ENCODE data around the gene DZANK1. TPM values are rescaled to one million over a fixed set of nuclear protein-coding genes. Genes with fewer than 3 reads are reported as not detected.

Gene DZANK1
- total RNA-seq, 4 donors from 2014 or later: 0.92 to 5.2 (median 1.1) TPM

DNA sequence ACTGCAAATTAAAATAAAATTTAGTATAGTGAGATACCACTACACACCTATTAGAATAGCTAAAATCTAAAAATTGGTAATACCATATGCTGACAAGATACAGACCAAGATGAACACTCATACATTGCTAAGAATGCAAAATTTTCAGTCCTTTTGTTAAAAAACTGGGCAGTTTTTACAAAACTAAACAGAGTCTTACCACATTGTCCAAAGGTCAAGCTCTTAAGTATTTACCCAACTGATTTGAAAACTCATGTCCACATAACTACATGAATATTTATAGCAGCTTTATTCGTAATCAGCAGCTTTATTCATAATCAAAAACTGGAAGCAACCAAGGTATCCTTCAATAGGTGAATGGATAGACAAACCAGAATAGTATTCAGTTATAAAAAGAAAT, 10.4 kb upstream of the DZANK1 start:
- Histone ChIP-seq H3K27ac (no peak overlapping the region), H3K36me3 (peaks cover 6 to 96% (median 17%) of the 10 kb centered on the region in 3 donors), H3K27me3 (no peaks in the 10 kb centered on the region), H3K9me3 (no peaks in the 10 kb centered on the region), H3K4me3 (no peak overlapping the region), H3K4me1 (no peaks in the 10 kb centered on the region)
- intact Hi-C loops (cut with DNase I): no loop called here
- TF ChIP-seq CTCF (IDR thresholded peaks at IDR 0.05): no peak
- TF ChIP-seq POLR2A (IDR thresholded peaks at IDR 0.05): no peak
- 96 to 100% methylated on average over 1 of the region's 1 CpG for WGBS, 2 donors
- no peak for DNase-seq

- Histone ChIP-seq H3K9me3 (no peaks in the 10 kb centered on the region), H3K27me3 (no peaks in the 10 kb centered on the region), H3K36me3 (peaks cover 0 to 26% (median 0%) of the 10 kb centered on the region in 3 donors), H3K4me3 (peak overlapping the region; percentile 74 to 98 (median 82)), H3K4me1 (peaks cover 0 to 33% (median 10%) of the 10 kb centered on the region in 3 donors), H3K27ac (peak overlapping the region; percentile 74 to 91 (median 88))
- WGBS, 2 donors: 0% methylated on average over 7 to 15 of the region's 15 CpGs
- no peak for DNase-seq
- TF ChIP-seq POLR2A (IDR thresholded peaks at IDR 0.05) (no peak), CTCF (IDR thresholded peaks at IDR 0.05) (no peak)
- intact Hi-C loops (cut with DNase I): no loop called here
Measured at GRCh38 chr20:18466574-18466893, 296 bp downstream of the DZANK1 start.

DNA sequence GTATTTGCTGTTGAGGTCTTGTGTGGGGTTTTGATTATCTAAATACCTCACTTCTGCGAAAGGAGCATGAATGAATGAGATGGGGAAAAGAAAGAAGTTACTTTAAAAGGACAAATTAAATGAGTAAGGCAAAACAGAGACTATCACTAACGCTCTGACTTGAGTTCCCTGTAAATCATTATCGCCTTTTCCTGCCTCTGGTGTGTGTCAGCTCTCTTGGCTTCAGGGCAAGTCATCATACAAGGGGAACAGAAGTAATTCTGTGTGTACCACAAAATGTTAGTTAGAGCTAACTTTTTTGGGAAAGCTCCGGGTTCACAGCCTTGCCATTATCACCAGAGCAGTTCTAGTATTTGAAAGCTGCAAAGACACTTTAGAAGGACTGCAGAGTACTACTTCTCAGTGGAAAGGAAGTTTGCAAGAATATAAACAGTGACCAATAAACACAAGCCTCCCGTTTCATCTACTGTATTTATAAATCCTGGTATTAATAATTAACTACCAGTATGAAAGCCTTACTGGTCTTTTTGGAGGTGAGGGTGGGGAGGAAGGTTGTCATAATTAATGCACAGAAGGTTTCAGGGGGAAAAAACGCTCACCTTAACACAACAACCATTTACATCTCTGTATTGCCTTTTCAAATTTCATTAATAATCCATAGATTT, 1.2 kb downstream of the DZANK1 start:
- H3K4me3 ChIP-seq: no peak overlapping the region
- DNase-seq: no peak
- TF ChIP-seq CTCF (IDR thresholded peaks at IDR 0.05) (no peak), POLR2A (IDR thresholded peaks at IDR 0.05) (no peak)
- H3K9me3 ChIP-seq: no peaks in the 10 kb centered on the region
- H3K27ac ChIP-seq: no peak overlapping the region
- peaks cover 0 to 33% (median 10%) of the 10 kb centered on the region in 3 donors for H3K4me1 ChIP-seq
- H3K36me3 ChIP-seq: peaks cover 0 to 17% (median 0%) of the 10 kb centered on the region in 3 donors
- intact Hi-C loops (cut with DNase I): no loop called here
- H3K27me3 ChIP-seq: no peaks in the 10 kb centered on the region
- WGBS, 2 donors: 51 to 58% methylated on average over 6 of the region's 6 CpGs

- Histone ChIP-seq H3K9me3 (no peaks in the 10 kb centered on the region), H3K36me3 (no peaks in the 10 kb centered on the region), H3K4me1 (no peaks in the 10 kb centered on the region), H3K27me3 (no peaks in the 10 kb centered on the region), H3K4me3 (no peak overlapping the region), H3K27ac (no peak overlapping the region)
- 79 to 83% methylated on average over 3 of the region's 3 CpGs for WGBS, 2 donors
- TF ChIP-seq CTCF (IDR thresholded peaks at IDR 0.05): no peak
- no peak for TF ChIP-seq POLR2A (IDR thresholded peaks at IDR 0.05)
- intact Hi-C loops (cut with DNase I): no loop called here
- no peak for DNase-seq
Measured at GRCh38 chr20:18456600-18456999, 10.2 kb downstream of the DZANK1 start.

- no peak overlapping the region for H3K4me3 ChIP-seq
- H3K27ac ChIP-seq: no peak overlapping the region
- no peaks in the 10 kb centered on the region for H3K36me3 ChIP-seq
- no peaks in the 10 kb centered on the region for H3K27me3 ChIP-seq
- H3K4me1 ChIP-seq: no peaks in the 10 kb centered on the region
- intact Hi-C loops (cut with DNase I): no loop called here
- no peaks in the 10 kb centered on the region for H3K9me3 ChIP-seq
- no peak for TF ChIP-seq CTCF (IDR thresholded peaks at IDR 0.05)
- TF ChIP-seq POLR2A (IDR thresholded peaks at IDR 0.05): no peak
- 49 to 61% methylated on average over 4 of the region's 4 CpGs for WGBS, 2 donors
- DNase-seq: no peak
Measured at GRCh38 chr20:18443886-18444285, 22.9 kb downstream of the DZANK1 start.
